ENCODE measurements around the gene HECTD1.
"Not testable (repeated sequence)": the region's sequence is repeated elsewhere in the genome, so short reads cannot be mapped to it uniquely, and the experiment has no call there.

The HECTD1 gene

GRCh38 chr14:31142455-31143087, 65.0 kb downstream of the HECTD1 start:
- DNase-seq (ENCODE audit: low read depth): no peak

GRCh38 chr14:31139301-31139847, 68.2 kb downstream of the HECTD1 start:
- no peak for DNase-seq (ENCODE audit: low read depth)

- no peak for DNase-seq (ENCODE audit: low read depth)
These were observed 69.3 kb downstream of the HECTD1 start for GRCh38 chr14:31138301-31138700.

- DNase-seq (ENCODE audit: low read depth): no peak
These were observed 70.2 kb downstream of the HECTD1 start for GRCh38 chr14:31137214-31137889.

GRCh38 chr14:31133133-31133532, 74.5 kb downstream of the HECTD1 start:
- DNase-seq (ENCODE audit: low read depth): no peak

- DNase-seq (ENCODE audit: low read depth): no peak
These were observed 78.7 kb downstream of the HECTD1 start for GRCh38 chr14:31128601-31129526.

DNA sequence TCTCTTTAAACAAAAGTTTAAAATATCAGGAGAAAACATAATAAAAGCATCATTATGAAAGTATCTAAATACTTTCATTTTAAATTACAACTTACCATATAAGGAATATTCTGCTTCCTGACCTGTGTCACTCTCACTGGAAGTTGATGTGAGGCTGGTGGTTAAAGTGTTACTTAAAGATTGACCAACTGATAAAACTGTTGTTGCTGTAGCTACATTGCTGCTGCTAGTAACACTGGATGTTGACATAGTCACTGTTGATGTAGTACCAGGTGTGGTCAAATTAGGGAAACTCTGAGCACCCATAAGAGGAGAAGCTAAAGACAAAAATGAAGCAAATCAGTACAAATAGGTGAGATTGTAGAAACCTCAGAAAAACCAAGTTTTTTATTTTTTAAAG, 79.9 kb downstream of the HECTD1 start:
- peak; percentile 3 for DNase-seq (ENCODE audit: low read depth)

- DNase-seq (ENCODE audit: low read depth): no peak
These were observed 80.9 kb downstream of the HECTD1 start for GRCh38 chr14:31126680-31127079.

DNA sequence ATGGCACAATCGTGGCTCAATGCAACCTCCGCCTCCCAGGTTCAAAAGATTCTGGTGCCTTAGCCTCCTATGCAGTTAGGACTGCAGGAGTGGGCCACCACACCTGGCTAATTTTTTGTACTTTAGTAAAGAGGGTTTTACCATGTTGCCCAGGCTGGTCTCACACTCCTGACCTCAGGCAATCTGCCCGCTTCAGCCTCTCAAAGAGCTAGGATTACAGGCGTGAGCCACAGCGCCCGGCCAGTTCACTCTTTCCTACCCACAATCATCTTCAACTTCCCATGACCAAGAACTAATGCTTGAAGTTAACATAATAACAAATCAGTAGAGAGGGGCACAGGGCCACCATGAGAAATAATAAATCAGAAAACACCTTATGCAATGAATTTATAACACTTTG, 82.4 kb downstream of the HECTD1 start:
- no peak for DNase-seq (ENCODE audit: low read depth)

GRCh38 chr14:31124197-31124596, 83.4 kb downstream of the HECTD1 start:
- DNase-seq (ENCODE audit: low read depth): no peak

- no peak for DNase-seq (ENCODE audit: low read depth)
These were observed 84.7 kb downstream of the HECTD1 start for GRCh38 chr14:31122921-31123320.

- DNase-seq (ENCODE audit: low read depth): no peak
These were observed 85.4 kb downstream of the HECTD1 start for GRCh38 chr14:31122098-31122611.

GRCh38 chr14:31118892-31119291, 88.7 kb downstream of the HECTD1 start:
- DNase-seq (ENCODE audit: low read depth): no peak

GRCh38 chr14:31113794-31114193, 93.8 kb downstream of the HECTD1 start:
- no peak for DNase-seq (ENCODE audit: low read depth)

GRCh38 chr14:31110872-31111271, 96.7 kb downstream of the HECTD1 start:
- DNase-seq (ENCODE audit: low read depth): no peak

DNA sequence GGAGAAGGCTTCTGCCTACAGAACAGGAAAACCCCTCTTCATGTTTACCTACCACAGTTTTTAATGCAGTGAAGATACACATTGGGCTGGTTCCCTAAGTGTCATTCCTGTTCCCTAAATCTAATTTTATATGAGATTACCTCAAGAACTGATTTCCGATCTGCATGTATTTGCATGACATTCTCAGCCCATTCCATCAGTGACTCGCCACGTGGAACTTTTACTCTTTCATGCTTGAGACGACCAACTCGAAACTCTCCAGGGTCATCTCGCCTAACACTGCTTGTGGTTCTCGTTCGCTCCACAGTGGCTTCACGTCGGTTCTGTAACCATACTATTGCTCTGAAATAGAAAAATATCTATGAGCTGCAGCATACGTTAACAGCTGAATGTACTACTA, 98.3 kb downstream of the HECTD1 start:
- DNase-seq (ENCODE audit: low read depth): no peak

- DNase-seq (ENCODE audit: low read depth): no peak
These were observed 100.8 kb downstream of the HECTD1 start for GRCh38 chr14:31106768-31107167.

GRCh38 chr14:31097081-31097480, 110.5 kb downstream of the HECTD1 start:
- DNase-seq (ENCODE audit: low read depth): no peak

- DNase-seq (ENCODE audit: low read depth): no peak
These were observed 111.3 kb downstream of the HECTD1 start for GRCh38 chr14:31096255-31096654.

- DNase-seq (ENCODE audit: low read depth): not testable (repeated sequence)
These were observed 111.8 kb downstream of the HECTD1 start for GRCh38 chr14:31095817-31096216.

- DNase-seq (ENCODE audit: low read depth): not testable (repeated sequence)
These were observed 113.4 kb downstream of the HECTD1 start for GRCh38 chr14:31093884-31094839.

All from stimulated activated CD8-positive, alpha-beta memory T cell treated with anti-CD3 and anti-CD28 coated beads, Interleukin-12 subunit alpha, Interleukin-12 subunit beta, amount 100 ng/mL, for 1 hour (primary cell).